ENCODE measurements around the gene FCN3.

The FCN3 gene

DNA sequence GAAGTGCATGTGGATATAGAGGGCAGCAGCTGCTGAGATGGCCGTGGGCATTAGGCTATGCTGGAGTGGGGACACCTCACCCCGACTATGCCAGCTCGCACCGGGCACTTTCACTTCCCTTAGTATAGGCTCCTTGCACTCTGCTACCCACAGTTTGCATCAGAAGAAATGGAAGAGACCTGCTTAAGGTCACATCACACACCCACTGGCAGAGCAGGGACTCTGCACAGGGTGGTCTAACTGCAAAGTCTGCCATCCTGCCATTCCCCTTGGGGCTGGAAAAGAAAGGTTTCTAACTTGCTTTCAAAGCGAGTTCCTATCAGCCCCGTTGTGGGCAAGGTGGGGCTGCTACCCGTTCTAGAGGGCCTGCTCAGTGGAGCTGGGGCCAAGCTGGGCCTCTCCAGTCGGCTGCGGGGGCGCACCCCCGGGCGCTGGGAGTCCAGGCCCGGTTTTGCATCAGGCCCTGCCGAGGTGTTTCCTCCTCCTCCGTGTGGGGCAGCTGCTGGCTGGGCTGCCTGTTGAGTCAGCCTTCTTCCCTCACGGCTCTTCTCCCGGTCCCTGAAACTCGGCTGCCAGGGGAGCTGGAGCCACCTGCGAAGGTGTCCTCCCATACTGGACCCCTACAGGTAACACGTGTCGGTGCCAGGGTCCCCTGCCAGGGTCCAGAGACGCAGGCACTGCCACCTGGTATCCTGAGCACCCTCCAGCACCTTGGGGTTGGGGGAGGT is 32.9 kb downstream of the FCN3 start, which contains the start of gene SYTL1:
SYTL1 (plus strand) TSS at position 498 of the 728 bp plus-strand sequence. CDS start 3,313 bp downstream, outside the sequence.
- peak in 1 of 2 donors; percentile 61 for DNase-seq (ENCODE audit: low read depth in 2 of 2)

DNA sequence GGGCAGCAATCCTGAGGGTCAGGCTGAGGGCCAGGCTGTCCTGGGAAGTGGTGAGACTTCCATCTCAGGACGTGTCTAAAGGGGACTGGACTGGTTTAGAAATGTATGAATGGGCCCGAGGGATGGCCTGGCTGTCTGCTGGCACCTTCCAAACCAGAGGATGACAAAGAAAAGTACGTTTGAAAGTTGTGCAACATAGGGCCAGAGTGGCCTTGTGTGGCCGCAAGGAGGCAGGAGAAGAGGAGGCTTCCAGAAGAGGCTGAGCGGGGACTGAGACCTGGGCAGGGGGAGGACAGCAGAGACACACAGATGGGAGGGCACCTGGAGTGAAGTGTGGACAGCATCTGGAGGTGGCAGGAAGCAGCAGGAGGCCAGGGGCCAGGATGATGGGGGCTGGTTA is 35.4 kb downstream of the FCN3 start:
- DNase-seq (ENCODE audit: low read depth in 2 of 2): no peak

DNA sequence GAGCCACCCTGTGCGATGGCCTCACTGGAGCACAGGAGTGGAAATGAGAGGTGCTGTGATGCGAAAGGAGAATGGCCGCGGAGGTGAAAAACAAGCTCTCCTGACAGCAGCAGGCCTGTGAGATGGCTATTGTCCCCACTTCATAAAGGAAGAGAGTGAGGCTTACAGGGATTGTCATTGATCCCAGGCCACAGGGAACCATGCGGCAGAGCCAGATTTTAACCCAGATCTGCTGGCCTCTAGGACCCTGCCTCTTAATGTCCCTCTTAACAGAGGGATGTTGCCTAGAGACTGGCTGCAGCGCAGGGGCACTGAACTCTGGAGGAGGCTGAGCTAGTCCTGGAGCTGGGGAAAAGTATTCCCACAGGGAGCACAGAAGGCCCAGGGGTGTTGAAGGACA is 35.9 kb downstream of the FCN3 start:
- DNase-seq (ENCODE audit: low read depth in 2 of 2): no peak

DNA sequence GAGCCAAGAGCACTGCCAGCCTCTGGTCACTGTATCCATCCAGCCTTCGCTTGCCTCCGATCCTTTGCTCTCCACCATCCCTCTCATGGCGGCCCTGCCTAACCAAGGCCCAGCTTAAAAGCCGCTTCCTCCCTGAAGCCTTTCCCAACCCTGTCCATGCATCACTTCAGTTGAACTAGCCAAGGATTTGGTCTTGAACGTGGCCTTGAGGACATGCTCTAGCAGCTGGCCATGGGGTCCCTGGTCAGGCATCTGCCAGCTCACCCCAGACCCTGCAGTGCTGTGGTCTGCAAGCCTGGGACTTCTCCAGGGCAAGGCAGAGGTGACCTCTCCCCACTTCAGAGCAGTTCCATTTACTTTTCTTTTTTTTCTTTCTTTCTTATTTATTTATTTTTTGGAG is 37.9 kb downstream of the FCN3 start:
- DNase-seq (ENCODE audit: low read depth in 2 of 2): no peak

DNA sequence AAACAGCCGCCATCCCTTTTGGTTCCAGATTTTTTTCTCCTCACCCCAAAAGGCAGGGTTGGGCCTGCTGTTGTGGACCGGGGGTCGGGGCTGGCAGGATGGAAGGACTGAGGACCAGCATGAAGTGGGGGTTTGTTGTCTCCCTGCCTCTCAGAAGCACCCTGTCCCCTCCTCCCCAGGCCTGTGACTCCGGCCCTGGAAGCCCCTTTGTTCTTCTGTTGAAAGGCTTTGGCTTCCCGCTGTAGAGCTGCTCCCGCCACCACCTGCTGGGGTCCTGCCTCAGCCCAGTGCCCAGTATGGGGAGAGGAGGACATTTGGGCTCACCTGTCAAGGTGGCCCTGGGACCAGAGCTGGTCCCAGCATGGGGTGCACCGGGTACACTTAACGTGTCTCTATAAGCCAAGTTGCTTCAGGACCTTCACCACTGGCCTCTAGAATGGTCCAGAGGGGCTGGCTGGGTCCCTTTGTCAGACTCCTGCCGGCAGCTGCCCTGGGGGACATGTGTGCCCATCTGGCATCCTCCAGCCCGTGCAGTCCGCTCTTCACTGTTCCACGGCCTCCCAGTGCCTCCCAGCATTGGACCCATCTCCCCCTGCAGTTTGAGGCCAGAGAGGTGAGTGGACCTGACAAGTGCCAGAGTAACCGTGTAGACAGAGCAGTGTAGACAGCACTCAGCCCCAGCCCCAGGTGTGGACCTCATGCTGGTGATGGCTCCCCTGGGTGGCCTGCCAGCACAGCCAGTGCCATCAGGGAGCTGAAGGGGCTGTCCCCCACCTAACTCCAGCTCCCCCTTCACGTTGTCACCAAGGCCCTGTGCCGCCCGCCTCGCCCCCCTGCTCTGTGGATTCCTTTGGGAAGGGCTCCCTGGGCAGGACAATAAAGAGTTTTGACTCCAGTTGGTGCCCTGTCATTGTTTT is 38.9 kb downstream of the FCN3 start:
- DNase-seq (ENCODE audit: low read depth in 2 of 2): no peak

DNA sequence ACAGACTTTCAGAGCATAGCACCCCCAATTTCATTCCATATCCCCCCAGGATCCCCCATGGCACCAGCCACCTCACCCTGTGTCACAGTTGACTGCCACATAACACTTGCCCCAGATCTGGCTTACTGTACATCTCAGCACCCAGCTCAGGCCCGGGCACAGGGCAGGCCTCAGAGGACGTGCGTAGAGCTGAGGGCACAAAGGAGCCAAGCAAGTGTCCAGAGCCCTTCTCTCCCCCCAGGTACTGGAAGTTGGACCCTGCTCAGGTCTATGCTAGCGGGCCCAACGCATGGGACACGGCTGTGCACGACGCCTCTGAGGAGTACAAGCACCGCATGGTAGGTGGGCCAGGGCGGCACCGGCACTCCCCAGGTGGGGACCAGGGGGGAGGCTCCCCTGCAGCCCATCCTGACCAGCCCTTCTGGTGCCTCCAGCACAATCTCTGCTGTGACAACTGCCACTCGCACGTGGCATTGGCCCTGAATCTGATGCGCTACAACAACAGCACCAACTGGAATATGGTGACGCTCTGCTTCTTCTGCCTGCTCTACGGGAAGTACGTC is 40.8 kb downstream of the FCN3 start:
- DNase-seq (ENCODE audit: low read depth in 2 of 2): no peak

DNA sequence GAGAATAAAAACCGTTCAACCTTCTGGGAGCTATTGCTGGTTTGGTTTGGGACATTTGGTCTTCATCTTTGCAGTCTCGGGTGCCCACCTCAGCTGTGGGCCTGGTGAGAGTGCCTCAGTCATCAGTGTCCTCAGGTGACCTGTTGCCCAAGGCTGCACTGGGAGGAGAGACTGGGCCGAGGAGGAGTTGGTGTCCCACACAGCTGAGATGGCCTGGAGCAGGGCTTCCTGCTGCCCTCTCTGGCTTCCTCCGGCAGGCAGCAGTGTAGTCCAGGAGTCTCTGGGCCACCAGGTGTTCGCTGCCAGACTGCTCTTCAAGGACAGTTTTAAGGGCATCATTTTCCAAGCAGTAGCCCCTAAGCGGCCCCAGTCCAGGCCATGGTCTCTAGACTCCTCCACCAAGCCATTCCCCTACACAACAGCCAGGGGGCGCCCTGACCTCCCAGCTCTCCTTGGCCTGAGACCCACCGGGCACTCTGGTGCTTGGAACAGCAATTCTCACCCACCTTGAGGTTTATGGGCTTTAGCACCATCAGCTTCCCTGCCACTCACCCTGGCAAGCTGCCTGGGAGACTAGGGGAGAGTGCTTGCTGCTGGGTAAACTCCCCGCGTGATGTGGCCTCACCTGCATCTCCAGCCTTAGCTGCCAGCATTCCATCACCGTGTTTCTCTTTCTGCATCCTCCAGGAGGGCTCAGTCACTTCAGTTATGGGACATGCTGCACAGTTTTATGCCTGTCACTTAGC is 41.9 kb downstream of the FCN3 start:
- peak; percentile 23 to 24 for DNase-seq (ENCODE audit: low read depth in 2 of 2)

DNA sequence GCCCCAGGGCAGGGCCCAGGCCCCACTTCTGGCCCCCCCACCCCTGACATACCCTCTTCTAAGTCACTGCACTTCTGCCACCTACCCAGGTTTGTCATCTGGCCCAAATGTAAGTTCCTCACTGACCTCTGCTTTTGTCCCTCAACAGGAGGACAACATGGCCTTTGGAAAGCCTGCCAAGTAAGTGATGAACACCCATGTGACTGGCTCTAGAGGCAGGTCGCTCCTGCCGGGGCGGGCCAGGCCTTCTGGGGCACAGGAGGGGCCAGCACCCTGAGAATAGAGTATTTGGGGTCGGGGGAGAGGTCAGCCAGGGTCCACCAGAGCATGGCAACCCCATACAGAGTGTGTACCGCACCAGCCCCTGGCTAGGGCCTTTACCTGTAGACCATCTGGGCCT is 42.7 kb downstream of the FCN3 start:
- no peak for DNase-seq (ENCODE audit: low read depth in 2 of 2)

DNA sequence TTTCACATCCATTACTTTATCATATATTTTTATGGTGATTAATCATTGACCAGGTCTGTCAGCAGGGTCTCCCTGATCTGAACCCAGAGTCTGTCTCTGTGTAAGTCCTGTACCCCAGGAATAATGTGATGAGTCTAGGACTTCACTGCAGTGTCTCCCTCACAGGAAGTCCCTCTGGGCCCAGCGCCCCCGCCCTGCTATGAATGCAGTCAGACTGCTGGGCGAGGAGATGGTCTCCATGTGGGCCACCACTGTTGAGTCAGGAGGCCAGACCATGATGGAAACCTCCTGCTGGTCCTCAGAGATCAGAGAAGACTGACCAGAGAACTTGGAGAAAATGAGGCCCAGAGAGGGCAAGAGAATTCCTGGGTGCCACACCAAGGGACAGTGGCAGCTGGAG is 43.2 kb downstream of the FCN3 start:
- no peak for DNase-seq (ENCODE audit: low read depth in 2 of 2)

DNA sequence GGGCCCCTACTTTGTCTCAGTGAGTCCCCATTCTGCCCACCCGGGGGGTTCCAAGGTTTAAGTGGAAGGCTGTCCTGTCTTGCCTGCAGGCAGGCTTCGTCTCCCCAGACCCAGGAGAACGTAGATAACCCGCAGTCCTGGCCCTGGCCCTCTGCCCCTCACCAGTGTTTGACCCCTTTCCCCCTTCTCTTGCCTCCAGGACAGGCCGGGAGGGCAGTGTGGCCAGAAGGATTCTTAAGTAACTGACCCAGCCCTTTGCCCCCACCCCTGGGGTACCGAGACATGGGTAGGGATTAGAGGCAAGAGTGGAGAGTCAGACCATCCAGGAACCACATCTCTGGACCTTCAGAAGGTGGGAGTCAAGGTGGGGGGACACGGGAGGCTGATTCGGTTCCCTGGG is 43.8 kb downstream of the FCN3 start:
- DNase-seq (ENCODE audit: low read depth in 2 of 2): no peak

DNA sequence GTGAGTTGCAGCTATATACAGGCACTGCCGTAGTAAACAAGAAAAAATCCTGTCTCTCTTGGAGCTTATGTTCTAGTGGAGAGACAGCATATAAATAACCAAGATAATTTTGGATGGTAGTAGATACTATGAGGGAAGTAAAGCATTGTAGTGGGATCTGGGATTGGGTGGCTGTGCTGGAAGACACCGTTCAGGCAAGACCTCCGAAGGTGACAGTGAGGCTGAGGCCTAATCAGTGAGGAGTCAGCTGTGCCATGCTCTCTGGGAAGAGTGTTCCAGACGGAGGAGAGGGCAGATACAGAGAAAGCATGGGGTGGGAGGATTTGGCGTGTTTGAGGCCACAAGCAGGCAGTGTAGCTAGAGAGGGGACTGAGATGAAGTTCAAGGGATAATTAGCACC is 46.7 kb downstream of the FCN3 start:
- DNase-seq (ENCODE audit: low read depth in 2 of 2): no peak

DNA sequence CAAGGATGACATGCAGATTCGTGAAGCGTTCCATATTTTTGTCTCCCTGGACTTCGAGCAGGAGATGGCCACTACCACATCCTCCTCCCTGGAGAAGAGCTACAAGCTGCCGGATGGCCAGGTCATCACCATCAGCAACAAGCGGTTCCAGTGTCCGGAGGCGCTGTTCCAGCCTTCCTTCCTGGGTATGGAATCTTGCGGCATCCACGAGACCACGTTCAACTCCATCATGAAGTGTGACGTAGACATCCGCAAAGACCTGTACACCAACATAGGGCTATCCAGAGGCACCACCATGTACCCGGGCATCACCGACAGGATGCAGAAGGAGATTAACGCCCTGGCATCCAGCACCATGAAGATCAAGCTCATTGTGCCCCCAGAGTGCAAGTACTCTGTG is 49.3 kb downstream of the FCN3 start:
- no peak for DNase-seq (ENCODE audit: low read depth in 2 of 2)

DNA sequence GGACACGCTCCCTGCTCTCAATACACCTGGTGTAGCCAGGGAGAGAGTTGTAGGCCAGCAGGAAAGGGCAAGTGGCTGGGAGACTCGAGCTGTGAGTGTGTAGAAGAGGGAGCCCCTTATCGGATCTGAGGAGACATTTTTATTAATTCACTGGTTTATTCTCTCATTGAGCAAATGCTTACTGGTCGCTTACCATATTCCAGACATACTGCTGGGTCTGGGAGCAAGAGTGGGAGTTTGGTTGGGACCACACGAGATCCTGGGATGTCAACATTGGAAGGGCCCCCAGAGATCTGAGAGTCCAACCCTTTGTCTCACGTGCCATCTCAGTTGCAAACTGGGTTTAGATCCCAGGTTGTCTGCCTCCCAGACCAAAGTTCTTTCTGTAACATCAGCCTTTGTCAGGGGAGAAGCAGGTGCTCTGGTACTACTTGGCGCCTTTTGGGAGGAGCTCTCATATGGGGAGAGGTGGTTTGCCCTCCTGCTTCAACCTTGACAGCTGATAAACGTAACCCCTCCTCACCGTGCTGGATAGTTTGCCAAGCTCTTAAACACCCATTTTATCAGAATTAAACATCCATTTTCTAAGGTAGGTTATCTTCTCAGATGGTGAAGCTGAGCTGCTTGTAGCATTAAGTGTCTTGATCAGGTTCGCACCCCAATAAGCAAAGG is 51.9 kb downstream of the FCN3 start:
- DNase-seq (ENCODE audit: low read depth in 2 of 2): no peak

DNA sequence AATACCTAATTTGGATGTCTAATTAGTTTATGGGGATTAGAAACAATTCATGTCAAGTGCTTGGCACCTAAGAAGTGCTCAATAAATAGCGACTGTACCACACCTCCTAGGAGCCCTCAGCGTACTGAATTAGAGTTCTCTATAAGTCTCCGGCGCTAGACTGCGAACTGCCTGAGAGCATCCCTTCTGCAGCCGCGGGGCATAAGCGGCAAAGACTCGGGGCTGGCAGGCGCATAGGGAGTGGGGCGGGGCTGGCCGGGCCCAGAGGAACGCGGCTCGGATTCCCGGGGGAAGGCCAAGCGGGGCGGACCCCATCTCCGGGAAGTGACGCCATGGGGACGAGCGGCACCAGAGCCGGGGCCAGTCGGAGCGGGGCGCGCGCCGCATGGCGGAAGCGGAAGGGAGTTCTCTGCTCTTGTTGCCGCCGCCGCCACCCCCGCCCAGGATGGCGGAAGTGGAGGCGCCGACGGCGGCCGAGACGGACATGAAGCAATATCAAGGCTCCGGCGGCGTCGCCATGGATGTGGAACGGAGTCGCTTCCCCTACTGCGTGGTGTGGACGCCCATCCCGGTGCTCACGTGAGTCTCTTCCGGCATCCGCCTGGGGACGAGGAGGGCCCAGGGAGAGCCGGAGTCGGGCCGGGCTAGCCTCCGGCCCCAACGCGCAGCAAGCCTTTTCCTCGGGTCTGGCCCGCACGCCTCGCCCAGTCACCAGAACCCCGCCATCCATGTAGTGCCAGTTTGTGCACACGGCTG is 52.6 kb downstream of the FCN3 start, which contains the start of gene TMEM222:
TMEM222 (plus strand) TSS at position 351 of the 756 bp plus-strand sequence; CDS start at position 386, 35 bp downstream.
- DNase-seq (ENCODE audit: low read depth in 2 of 2): peak; percentile 96 to 97

Measured in stimulated activated CD8-positive, alpha-beta memory T cell treated with anti-CD3 and anti-CD28 coated beads, Interleukin-15, amount 100 ng/mL, for 48 hours (primary cell).